Stimulated activated CD8-positive, alpha-beta memory T cell treated with anti-CD3 and anti-CD28 coated beads, Interleukin-12 subunit alpha, Interleukin-12 subunit beta, amount 100 ng/mL, for 1 hour (primary cell): ENCODE data around the gene ELL2.
A peak's percentile ranks its signal among the peaks of the same experiment; 100 is the strongest.

Experiments
- DNase-seq: peaks from one replicate; pipeline ENCODE4 v3.0.0-alpha.2; 2020; ENCODE audit warnings: low read depth

The ELL2 gene

DNA sequence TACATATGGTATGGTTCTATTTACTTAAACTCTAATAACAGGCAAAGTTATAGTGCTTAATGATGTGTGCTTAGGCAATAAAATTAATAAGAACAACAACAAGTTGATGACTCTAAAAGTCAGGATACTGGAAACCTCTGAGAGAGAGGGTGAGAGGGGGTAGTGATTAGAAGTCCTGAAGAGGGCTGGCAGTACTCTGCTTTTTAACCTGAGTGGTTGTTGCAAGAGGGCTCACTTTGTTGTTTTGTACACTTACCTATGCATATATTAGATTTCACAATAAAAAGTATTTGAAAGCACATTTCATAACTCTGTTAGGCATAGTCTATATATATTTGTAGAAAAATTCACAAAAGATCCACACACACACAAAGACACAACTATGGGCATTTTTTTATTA is 21.4 kb upstream of the ELL2 start:
- no peak for DNase-seq

DNA sequence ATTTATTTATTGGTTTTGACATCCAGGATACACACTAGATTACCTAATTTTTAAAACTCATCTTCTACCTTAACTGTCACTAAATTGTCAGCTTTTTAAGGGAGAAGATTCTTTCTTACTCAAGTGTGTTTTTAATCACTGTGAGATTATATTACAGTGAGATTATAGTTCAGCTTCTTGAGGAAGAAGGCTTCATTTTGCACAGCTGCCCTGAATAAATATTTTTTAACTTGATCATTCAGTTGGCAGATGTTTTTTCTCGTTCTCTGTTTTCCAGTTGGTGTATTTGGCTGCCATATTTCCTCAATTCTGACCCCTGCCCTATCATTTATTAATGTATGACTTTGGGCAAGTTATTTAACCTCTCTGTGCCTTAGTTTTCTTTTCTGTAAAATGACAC is 15.0 kb upstream of the ELL2 start:
- no peak for DNase-seq

DNA sequence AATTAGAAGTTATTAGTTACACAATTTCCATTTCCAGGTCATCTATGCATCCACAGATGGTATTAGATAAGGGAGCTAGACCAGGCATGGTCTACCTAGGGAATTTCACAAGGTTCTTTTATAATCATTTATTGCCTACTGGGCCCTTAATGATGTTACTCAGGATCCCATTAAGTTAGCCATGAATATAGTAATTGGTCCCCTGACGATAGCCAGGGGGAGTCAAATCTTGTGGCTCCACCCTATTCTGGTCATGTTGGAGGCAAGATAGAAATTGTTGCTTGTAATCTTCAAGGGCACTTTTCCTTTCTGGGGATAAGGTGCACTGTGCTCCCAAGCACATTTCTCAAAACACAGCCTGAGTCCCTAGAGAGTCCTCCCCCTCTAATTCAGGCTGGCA is 14.1 kb upstream of the ELL2 start:
- no peak for DNase-seq

DNA sequence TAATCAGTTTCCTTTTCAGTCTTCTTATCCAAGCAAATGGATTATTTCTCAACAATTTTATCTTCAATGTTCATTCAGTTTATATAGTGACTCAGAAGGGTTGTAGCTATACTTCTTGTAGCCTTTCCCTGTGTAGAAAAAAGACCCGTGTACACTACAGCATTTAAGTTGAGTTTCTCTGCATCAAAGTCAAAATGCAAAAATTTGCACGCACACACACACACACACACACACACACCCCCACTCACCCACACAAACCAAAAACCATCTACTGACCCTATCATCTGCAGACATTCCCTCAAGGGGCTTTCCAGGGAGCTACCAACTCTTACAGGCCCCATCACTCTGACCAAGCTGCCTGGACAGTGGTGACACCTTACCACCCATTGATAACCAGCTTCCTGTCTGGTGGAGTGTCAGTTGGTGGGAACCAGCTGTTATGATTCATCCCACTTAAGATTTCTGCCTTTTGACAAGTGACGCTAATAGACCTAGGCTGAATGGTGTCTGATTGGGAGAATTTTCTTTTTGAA is 12.2 kb upstream of the ELL2 start:
- DNase-seq, result no peak

DNA sequence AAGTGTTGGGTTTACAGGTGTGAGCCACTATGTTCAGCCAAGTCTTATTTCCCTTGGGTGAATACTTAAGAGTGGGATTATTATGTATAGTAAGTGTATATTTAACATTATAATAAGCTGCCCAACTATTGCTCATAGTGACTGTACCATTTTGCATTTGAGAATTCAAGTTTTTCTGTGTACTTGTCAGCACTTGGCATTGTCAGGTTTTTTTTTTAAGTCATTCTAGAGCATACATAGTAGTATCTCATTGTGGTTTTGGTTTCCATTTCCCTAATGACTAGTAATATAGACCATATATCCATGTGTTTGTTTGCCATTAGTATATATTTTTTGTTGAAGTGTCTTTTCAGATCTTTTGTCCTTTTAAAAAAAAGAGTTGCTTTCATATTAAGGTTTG is 10.5 kb upstream of the ELL2 start:
- DNase-seq, result no peak

DNA sequence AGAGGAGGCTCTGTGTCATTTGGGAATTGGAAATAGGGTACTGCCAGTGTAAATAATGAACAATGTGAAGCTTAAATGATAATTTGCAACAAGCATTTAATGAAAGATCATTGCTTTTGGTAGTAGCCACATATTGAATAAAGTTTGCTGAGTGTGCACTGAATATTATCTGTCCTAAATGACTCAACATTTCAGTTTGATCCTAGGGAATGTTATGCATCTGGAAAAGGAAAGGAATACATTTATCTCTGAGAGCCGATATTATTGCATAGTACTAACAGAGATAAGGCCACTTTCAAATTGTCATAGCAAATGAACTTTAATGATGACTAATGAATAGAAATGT is 8.7 kb upstream of the ELL2 start:
- no peak for DNase-seq

DNA sequence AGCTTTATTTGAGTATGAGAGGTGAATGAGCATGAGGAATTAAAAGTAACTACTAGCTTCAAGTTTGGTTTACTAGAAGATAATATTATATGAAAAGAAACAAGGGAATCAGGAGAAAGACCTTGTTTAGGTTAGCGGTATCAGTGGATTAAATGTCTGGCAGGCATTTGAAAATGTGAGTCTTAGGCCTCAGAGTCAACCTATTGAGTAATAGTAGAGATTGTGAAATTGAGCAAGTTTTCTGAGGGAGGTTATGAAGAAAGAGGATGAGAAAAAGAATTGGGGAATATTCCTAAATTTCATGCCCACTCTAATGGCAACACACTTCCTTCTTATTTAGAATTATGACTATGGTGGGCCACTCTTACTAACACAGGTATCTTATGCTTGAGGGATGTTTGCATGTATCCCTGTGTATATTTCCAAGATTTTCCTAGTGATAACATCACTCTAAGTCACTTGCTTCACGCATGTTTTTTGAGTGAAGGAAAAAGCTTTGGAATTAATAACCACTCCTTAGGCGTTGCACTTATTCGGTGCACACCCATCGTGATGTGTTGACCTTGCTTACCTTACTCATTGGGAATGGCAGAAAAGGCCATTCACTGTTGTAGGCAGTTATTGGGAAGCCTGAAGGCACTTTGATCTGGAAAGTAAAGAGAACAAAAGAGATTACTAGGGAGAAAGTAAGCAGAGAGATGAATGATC is 8.2 kb upstream of the ELL2 start:
- no peak for DNase-seq

DNA sequence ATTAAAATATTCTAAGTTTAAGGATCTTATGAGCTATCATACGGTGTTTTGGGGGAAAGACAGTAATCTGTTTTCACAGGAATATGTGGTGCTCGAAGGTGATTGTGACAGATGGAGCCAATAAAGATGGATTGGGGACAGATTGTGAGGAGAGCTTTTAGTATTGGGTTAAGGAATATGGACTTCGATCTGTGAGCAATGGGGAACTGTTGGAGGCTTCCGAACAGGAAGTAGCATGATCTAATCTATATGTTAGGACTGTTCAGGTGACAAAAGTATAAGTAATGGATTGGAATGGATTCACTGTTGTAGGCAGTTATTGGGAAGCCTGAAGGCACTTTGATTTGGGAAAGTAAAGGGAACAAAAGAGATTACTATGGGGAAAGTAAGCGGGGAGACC is 7.4 kb upstream of the ELL2 start:
- no peak for DNase-seq

DNA sequence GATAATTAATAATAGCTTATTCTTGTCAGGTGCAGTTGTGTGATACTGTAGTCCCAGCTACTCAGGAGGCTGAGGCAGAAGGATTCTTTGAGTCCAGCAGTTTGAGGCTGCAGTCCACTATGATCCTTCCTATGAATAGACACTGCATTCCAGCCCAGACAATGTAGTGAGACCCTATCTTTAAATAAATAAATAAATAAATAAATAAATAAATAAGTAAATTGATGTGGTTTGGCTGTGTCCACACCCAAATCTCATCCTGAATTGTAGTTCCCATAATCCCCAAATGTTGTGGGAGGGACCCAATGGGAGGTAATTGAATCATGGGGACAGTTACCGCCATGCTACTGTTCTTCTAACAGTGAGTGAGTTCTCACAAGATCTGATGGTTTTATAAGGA is 5.6 kb upstream of the ELL2 start:
- DNase-seq, result no peak

DNA sequence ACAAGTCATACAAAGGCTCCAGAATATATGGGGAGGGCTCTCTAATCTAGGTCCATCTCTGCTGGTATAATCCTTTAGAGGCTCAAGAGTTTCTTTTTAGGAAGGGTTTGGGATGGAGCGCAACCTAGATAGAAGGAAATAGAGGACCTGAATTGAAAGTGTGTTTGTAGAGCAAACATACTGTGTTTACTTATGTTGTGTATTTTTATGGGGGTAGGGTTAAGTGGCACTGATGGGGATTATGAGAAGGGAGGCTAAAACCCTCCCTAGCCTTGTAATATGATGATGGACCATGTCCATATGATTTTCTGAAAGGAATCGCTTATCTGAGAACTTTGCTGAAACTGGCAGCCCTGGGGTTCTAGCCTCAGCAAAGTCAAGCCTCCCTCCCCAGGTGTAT is 4.4 kb upstream of the ELL2 start:
- DNase-seq, result no peak

DNA sequence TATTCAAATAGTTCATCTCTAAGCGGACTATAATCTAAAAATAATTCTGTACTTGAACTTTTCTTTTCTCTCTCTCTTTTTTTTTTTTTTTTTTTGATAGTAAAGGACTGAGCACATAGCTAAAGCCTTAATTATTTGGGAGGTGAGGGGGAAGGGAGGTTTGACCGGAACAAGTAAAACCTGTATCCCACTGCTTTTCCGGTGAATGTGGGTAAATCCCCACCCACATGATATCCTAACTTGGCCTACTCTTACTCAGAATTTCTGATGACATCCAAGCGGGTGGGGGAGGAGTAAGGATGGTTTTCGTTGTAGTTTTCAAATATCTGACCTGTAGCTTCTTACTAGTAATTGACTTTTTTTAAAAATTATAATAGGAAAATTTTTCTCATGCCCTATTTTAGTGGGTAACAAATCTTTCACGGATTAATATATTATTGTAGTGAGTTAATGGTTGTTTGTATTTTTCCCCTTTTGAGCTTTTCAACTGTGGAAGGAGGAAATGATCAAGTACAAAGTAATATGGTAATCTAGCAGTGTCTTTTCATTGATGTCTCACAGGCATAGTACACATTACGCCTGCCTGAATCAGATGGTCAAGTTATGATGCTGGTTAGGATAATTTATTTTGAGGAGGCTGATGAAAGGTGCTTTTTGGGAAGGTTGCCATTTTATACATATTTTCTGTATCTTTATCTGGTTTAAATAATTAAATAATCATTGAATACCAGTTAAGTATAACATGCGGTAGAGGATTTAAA is 2.2 kb upstream of the ELL2 start:
- no peak for DNase-seq

DNA sequence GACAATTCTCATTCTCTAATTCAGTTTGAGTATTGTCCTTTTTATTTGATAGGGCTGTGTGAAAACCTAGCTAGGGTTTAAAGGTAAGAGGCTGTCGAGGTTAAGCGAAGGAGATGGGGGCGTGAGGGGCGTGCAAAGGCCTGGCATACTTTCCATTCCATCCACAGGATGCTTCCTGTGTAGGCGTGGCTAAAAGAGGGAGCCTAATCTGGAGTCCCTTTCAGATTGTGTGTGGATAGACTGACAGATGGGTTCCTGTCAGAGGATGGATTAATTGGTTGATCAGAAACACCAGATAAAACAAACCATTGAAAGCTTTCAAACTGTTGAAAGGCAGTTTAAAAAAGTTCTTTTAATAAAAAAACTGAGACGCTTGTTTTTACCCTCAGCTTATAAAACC is 1.1 kb upstream of the ELL2 start:
- DNase-seq, result no peak

DNA sequence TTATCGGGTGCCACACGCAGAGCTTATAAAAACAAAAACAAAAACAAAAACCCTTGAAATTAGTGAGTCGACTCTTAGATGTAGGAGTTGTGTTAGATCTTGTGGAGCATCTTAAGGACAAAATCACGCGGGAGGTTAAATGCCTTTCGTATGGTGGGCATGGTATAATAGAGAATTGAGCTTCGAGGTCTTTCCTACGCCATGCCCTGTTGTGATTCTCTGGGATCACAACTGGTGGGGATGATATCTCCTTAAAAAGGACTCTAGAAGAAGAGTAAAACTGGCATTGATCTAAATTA is 773 bp upstream of the ELL2 start:
- no peak for DNase-seq

DNA sequence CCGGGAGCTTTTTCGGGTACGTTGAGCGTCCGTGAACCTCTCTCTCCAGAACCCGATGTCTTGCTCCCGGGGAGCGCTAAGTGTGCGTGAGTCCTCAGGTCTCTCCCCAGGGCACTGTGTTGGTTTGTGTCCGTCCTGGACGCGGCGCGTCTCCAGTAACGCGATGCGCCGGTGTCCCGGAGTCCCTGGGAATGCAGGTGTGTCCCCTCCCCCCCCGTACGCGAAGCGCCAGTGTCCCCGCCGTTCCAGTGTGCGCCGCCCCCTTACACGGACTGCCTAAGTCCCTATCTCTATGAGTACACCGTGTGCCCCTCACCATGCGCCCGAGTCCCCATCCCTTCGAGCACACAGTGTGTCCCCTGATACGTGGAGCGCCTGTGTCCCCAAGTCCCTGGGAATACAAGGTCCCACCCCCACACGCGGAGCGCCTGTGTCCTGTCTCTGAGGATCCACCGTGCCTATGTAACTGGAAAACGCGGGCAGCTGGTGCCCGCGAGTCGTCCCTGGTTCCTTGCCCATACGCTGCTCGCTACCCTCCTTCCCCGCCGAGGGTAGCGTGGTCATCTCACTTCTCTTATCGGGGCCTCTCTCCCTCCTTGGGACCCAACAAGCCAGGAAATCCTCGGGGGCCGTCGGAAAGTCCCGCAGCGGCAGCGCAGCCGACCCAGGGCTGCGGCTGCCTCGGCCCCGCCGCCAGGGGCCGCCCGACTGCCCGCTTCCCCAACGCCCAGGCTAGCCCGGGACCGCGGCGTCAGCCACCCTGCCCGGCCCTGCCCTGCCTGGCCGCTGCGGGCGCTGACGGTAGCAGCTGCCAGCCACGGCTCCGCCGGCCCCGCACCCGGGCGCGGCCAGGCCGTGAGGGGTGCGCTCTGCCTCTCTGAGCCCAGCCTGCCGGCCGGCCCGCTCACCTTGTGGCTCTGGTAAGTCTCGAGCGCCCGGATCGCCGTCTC is 709 bp downstream of the ELL2 start:
- peak; percentile 56 for DNase-seq

DNA sequence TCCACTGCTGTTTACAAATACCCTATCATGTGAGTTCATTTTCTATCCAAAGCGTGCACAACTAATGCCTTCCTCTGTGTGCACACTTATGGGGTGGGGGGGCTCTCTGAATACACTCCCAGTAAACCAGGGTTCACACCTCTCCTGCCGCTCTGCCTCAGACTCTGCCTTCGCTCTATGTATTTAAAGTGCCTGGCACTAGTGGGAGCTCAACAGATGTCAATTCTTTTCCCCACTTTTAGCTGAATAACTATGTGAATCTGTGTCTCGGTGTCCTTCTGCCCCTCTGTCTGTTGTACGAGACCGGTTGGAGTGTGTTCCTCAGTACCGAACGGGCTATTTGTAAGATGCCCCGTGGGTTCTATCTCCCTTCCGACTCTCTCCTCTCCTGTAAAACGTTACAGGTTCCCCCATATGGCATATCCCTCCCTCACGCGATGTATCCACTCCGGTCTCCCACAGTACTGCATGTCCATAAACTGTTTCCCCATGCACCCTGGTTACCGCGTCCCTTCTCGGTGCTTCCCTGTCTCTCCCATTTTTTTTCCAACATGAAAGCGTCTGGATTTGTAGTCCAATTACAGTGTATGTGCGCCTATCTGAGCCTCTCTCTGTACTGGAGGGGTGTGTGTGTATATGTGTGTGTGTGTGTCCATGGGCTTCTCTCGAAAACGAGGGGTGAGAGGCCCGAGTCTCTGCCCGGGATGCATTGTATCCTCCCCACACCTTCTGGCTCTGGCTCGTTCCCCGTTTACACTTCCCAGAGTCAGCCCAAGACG is 1.6 kb downstream of the ELL2 start:
- DNase-seq, result no peak

DNA sequence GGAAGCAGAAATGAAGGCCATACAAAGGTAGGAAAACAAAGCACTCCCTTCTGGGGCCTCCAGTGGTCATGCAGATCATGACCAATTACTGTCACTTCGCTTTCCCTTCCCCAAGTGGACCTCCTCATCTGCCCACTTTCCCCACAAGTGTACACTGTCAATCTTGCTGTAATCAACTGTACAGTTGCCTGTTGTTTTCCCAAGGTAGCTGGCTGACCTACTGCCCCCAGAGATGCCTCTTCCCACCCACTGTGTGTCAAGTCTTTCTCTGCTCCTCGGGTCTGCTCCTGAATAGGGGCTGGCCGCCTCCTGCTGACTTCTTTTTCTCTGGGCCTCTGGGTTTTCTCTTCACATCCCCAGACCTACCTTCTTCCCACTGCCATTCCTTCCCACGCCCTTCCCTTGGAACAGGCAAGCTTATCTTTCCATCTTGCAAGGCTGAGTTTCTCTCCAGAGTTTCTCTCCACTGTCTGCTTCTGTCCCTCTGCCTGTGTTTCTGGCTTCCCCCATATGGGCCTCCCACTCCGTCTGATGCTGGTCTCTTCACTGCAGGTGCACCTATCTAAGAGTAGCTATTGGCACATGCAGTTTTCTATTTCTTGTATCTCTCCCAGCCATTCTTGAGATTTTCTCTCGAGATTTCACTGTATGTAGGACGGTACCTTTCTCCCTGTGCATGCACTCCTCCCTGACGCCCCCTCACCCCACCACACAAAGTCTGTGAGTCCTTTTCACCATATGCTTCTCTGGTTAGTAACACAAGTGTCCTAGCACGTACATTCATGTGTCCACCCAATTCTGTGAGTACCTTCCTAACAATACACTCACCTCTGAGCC is 2.4 kb downstream of the ELL2 start:
- DNase-seq, result no peak

DNA sequence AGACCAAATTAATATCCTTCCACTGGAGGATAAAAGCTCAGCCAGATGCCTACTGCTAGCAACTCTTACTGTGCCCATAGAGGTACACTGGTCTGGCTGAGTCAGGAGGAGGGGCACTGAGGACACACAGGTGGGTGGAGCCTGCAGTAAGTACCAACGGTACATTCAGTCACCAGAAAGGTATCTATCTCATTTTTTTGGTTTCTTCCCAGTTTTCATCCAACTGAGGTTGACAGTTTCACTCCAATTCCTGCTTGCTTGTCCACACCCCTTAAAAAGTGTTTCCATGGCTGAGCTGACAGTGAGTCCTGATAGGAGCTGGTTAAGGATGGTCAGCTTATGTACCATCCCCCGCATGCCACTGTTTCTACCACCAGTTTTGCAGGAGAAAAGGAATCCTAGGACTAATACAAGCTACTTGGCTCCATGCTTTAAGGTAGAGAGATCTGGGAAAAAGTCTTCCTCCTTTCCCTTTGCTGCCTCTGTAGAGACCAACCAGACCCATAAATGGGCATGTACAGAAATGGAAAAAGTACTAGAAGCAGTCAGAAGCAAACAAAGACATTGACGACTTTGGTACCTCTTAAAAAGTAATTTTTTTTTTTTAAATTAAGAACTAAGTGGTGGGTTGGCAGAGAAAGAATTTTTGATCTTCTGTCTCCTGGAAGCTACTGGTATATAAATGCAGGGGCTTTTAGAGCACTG is 3.2 kb downstream of the ELL2 start:
- no peak for DNase-seq

DNA sequence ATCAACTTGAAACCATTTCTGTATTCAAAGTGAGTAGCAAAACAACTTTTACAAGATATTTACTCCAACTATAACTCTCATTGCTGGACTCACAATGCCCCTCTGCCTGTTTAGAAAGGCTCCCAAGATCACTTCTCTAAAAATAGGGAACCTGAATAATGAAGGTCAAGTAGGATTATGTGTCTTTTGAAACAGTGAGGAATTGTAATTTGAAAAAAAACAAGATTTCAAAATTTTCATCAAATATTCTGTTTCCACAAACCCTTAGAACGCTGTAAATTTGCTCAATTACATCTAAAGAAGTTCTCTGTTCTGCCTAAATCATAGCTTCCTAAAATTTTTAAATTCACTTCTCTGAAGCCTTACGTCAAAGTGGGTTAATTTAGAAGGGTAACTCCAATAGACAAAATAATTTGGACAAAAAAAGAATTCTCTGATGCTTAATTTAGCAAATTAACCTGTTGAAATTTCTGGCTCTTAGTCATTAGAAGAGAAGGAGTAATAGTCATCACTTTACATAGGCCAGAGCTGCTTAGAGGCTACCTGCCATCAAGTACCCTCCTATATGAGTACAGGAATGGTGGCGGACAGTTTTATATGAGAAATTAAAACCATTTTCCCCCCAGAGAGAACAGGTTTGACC is 4.0 kb downstream of the ELL2 start:
- no peak for DNase-seq

DNA sequence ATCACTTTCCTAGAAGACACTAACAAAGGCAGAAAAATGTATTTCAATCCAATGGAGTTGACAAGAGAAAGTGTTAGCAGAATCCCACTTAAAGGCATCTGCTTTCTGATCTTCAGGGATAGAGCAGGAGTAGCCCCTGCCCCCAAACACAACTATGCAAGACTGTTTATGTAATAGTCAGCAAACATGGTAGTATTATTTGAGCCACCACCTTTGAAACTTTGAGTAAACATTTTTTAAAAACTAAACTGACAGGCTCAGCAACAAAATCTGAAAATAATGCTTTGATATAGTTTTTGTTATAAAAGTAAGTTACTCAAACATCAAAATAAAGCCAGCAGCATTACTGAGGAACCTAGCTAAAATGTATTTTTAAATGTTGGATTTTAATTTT is 4.8 kb downstream of the ELL2 start:
- DNase-seq, result no peak
